OCI-LY3 (cell line): ENCODE data around the gene RFX7.

Experiments used
- CTCF ChIP-seq: fragments of 200-600, 300-600 bp; sonication (generic); IDR thresholded peaks from 2 replicates; pipeline ENCODE4 v1.5.1; 2014; ENCODE audit warnings: antibody characterized with exemption, low read length, low read depth
- EZH2phosphoT487 ChIP-seq: fragments of 200-600 bp; shearing (Covaris generic); IDR thresholded peaks from 2 replicates; pipeline ENCODE4 v1.6.1; 2018; ENCODE audit warnings: antibody characterized with exemption, mixed run types, low read depth

GRCh38 chr15:56208185-56208584 is 35.5 kb downstream of the RFX7 start:
- no peak for TF ChIP-seq CTCF
- no peak for TF ChIP-seq EZH2phosphoT487
